Measurements from ENCODE around the gene SLC35G3. TPM values are rescaled to one million over a fixed set of nuclear protein-coding genes. Genes with fewer than 3 reads are reported as not detected.
"Not testable (repeated sequence)": the region's sequence is repeated elsewhere in the genome, so short reads cannot be mapped to it uniquely, and the experiment has no call there.

The SLC35G3 gene
- total RNA-seq, result not detected

- H3K4me3 ChIP-seq; H3K27me3 ChIP-seq; intact Hi-C loops (cut with DNase I); H3K4me1 ChIP-seq; H3K9me3 ChIP-seq; H3K27ac ChIP-seq; H3K36me3 ChIP-seq; DNase-seq (ENCODE audit: extremely low spot score in 2 of 2): not testable (repeated sequence)
These were observed at the start of gene SLC35G3 for GRCh38 chr17:35194001-35194400. SLC35G3 (minus strand) TSS chr17:35194393; CDS start chr17:35194307, 86 bp downstream.

- peak in 1 of 2 donors; percentile 93 for DNase-seq (ENCODE audit: extremely low spot score in 2 of 2)
- Histone ChIP-seq H3K4me3 (peak overlapping the region; percentile 82 to 90), H3K27ac (peak overlapping the region; percentile 99), H3K36me3 (peaks cover 0 to 5% of the 10 kb centered on the region in 2 donors), H3K27me3 (no peaks in the 10 kb centered on the region), H3K9me3 (no peaks in the 10 kb centered on the region), H3K4me1 (peaks cover 46% of the 10 kb centered on the region)
- TF ChIP-seq POLR2A (IDR thresholded peaks at IDR 0.05), result no peak
- no peak for TF ChIP-seq CTCF (IDR thresholded peaks at IDR 0.05)
- peak in 1 of 2 donors; percentile 61 for TF ChIP-seq POLR2AphosphoS5 (IDR thresholded peaks at IDR 0.05; ENCODE audit: insufficient read depth in 1 of 2, low read depth in 1 of 2)
- intact Hi-C loops (cut with DNase I), result no loop called here
These were observed 49.6 kb upstream of the SLC35G3 start for GRCh38 chr17:35243561-35244340.

GRCh38 chr17:35242805-35243560 is 48.8 kb upstream of the SLC35G3 start, which contains the start of gene SLFN5:
SLFN5 (plus strand) TSS chr17:35243072; CDS start chr17:35258691, 15,619 bp downstream.
- TF ChIP-seq POLR2AphosphoS5 (IDR thresholded peaks at IDR 0.05; ENCODE audit: insufficient read depth in 1 of 2, low read depth in 1 of 2) (peak; percentile 94 to 100), CTCF (IDR thresholded peaks at IDR 0.05) (no peak), POLR2A (IDR thresholded peaks at IDR 0.05) (peak in 1 of 2 donors; percentile 98)
- peak within 1 kb of the TSS; percentile 82 to 90 for H3K4me3 ChIP-seq
- H3K36me3 ChIP-seq, result peaks cover 0 to 5% of the 10 kb centered on the region in 2 donors
- H3K4me1 ChIP-seq, result peaks cover 46% of the 10 kb centered on the region
- intact Hi-C loops (cut with DNase I), result no loop called here
- no peaks in the 10 kb centered on the region for H3K27me3 ChIP-seq
- H3K9me3 ChIP-seq, result no peaks in the 10 kb centered on the region
- H3K27ac ChIP-seq, result peak within 1 kb of the TSS; percentile 99
- DNase-seq (ENCODE audit: extremely low spot score in 2 of 2), result peak in 1 of 2 donors; percentile 97

- H3K4me3 ChIP-seq, result peak overlapping the region; percentile 82 to 90
- no peaks in the 10 kb centered on the region for H3K9me3 ChIP-seq
- H3K36me3 ChIP-seq, result no peaks in the 10 kb centered on the region
- TF ChIP-seq CTCF (IDR thresholded peaks at IDR 0.05) (peak in 1 of 3 experiments; percentile 39), POLR2A (IDR thresholded peaks at IDR 0.05) (no peak)
- H3K27me3 ChIP-seq, result no peaks in the 10 kb centered on the region
- no peak for DNase-seq (ENCODE audit: extremely low spot score in 2 of 2)
- intact Hi-C loops (cut with DNase I), result no loop called here
- peaks cover 44% of the 10 kb centered on the region for H3K4me1 ChIP-seq
- peak overlapping the region; percentile 99 for H3K27ac ChIP-seq
These were observed 48.1 kb upstream of the SLC35G3 start for GRCh38 chr17:35242158-35242804.

GRCh38 chr17:35241520-35241919 is 47.3 kb upstream of the SLC35G3 start:
- no peaks in the 10 kb centered on the region for H3K9me3 ChIP-seq
- peak overlapping the region; percentile 82 to 90 for H3K4me3 ChIP-seq
- H3K27me3 ChIP-seq, result no peaks in the 10 kb centered on the region
- no peak for DNase-seq (ENCODE audit: extremely low spot score in 2 of 2)
- H3K4me1 ChIP-seq, result peaks cover 37% of the 10 kb centered on the region
- peak overlapping the region; percentile 99 for H3K27ac ChIP-seq
- no peak for TF ChIP-seq CTCF (IDR thresholded peaks at IDR 0.05)
- TF ChIP-seq POLR2AphosphoS5 (IDR thresholded peaks at IDR 0.05; ENCODE audit: insufficient read depth in 1 of 2, low read depth in 1 of 2), result no peak
- TF ChIP-seq POLR2A (IDR thresholded peaks at IDR 0.05), result no peak
- H3K36me3 ChIP-seq, result no peaks in the 10 kb centered on the region
- intact Hi-C loops (cut with DNase I), result no loop called here

Measured in vagina (tissue), 2 donors.